A673 (cell line): ENCODE data around the gene MRPL51. TPM values are rescaled to one million over a fixed set of nuclear protein-coding genes. Genes with fewer than 3 reads are reported as not detected.

ENCODE experiments used
- BruUV-seq: library from RNA; stranded (reverse); fragments of 400-500 nt; replicated peaks from 2 replicates; lab custom pipeline; 2021; lab: Mats Ljungman, UMichigan
- CTCF ChIA-PET: fragments of 300-600 bp; sonication (Branson Sonifier 250); formaldehyde crosslinking; loops from one replicate; lab custom pipeline; 2022; ENCODE audit warnings: antibody characterized with exemption; lab: Charles Lee
- POLR2A ChIA-PET: fragments of 300-600 bp; sonication (Branson Sonifier 250); formaldehyde crosslinking; loops from one replicate; lab custom pipeline; 2022; ENCODE audit warnings: antibody characterized with exemption; ENCODE audit not compliant: low non-redundant PET; lab: Charles Lee
- DNase-seq: peaks from one replicate; pipeline ENCODE4 v3.0.0-alpha.2; 2015; ENCODE audit warnings: low spot score
- H3K27ac ChIP-seq: fragments of 200-600 bp; sonication (generic); 2 replicates; pipeline ENCODE4 v1.5.1; 2016; ENCODE audit warnings: mixed run types, low read depth, mild to moderate bottlenecking, mixed read lengths, antibody characterized with exemption, low read length; ENCODE audit not compliant: poor library complexity, severe bottlenecking
- H3K27me3 ChIP-seq: fragments of 200-600 bp; sonication (generic); replicated peaks from 2 replicates; pipeline ENCODE4 v1.6.1; 2017; ENCODE audit warnings: mixed run types, low read depth, mild to moderate bottlenecking, mixed read lengths, antibody characterized with exemption, low read length; ENCODE audit not compliant: insufficient read depth, poor library complexity
- H3K36me3 ChIP-seq: fragments of 200-600 bp; sonication (generic); 2 replicates; pipeline ENCODE4 v1.6.1; 2016; ENCODE audit warnings: mixed run types, mild to moderate bottlenecking, mixed read lengths, antibody characterized with exemption, low read length; ENCODE audit not compliant: insufficient read depth, poor library complexity, severe bottlenecking
- H3K4me1 ChIP-seq: fragments of 200-600 bp; sonication (generic); 2 replicates; pipeline ENCODE4 v1.6.1; 2017; ENCODE audit warnings: mixed run types, mild to moderate bottlenecking, mixed read lengths, antibody characterized with exemption, low read length; ENCODE audit not compliant: insufficient read depth, poor library complexity, severe bottlenecking
- H3K4me3 ChIP-seq: fragments of 200-600 bp; sonication (generic); 2 replicates; pipeline ENCODE4 v1.5.1; 2016; ENCODE audit warnings: low read depth, mixed run types, mild to moderate bottlenecking, mixed read lengths, low read length; ENCODE audit not compliant: poor library complexity, severe bottlenecking
- H3K9me3 ChIP-seq: fragments of 200-600 bp; sonication (generic); 2 replicates; pipeline ENCODE4 v1.6.1; 2016; ENCODE audit warnings: mixed run types, low read depth, mild to moderate bottlenecking, mixed read lengths, antibody characterized with exemption, low read length; ENCODE audit not compliant: poor library complexity, severe bottlenecking
- CTCF ChIP-seq: fragments of 300-800, 200-600 bp; sonication (generic); conservative IDR thresholded peaks from 2 replicates; pipeline ENCODE4 v1.5.1; 2017; ENCODE audit warnings: low read depth, mild to moderate bottlenecking, antibody characterized with exemption, low read length, moderate library complexity, mixed read lengths
- EZH2 ChIP-seq: fragments of 200-600 bp; sonication (generic); IDR thresholded peaks from 2 replicates; pipeline ENCODE4 v1.6.1; 2017; ENCODE audit warnings: borderline replicate concordance, low read depth, mild to moderate bottlenecking, mixed read lengths, antibody characterized with exemption, low read length; ENCODE audit not compliant: poor library complexity, severe bottlenecking
- intact Hi-C: fragments of 100-400 bp; cut with micrococcal nuclease; formaldehyde crosslinking; loops from one replicate; pipeline ENCODE4 v1.10.0; 2022; ENCODE audit not compliant: unreplicated experiment
- total RNA-seq: library from RNA; stranded (reverse); gene quantifications from 2 replicates; pipeline ENCODE4 v1.2.3, GENCODE V29; 2021

MRPL51 gene
- total RNA-seq, 1 experiment from 2014 or later, result 401 TPM

GRCh38 chr12:6470375-6471163 is 22.5 kb downstream of the MRPL51 start, which contains the start of gene VAMP1:
Gene VAMP1, minus strand, starts transcription at chr12:6470677. Its CDS starts 146 bp downstream, at chr12:6470531.
- H3K4me3 ChIP-seq, result peak within 1 kb of the TSS; percentile 82
- ChIA-PET CTCF (interaction anchor here (0.8 to 1.6 kb wide), 2 partner anchors 23 to 67 kb away, joined by 3 to 5 read pairs; partner anchors contain the start of genes MRPL51 and NCAPD2), POLR2A (interaction anchor here (0.6 to 0.9 kb wide), 4 partner anchors 18 to 419 kb away, joined by 3 to 9 read pairs (median 3); no protein-coding TSS in a partner anchor)
- peaks cover 14% of the 10 kb centered on the region for H3K4me1 ChIP-seq
- H3K9me3 ChIP-seq, result no peaks in the 10 kb centered on the region
- DNase-seq, result peak; percentile 99
- H3K27me3 ChIP-seq, result no peaks in the 10 kb centered on the region
- intact Hi-C loops, result no loop called here
- H3K27ac ChIP-seq, result peak within 1 kb of the TSS; percentile 79
- H3K36me3 ChIP-seq, result peaks cover 7% of the 10 kb centered on the region
- no peak for TF ChIP-seq CTCF
- no peak for TF ChIP-seq EZH2
- no TSS peak for BruUV-seq

- no peak for DNase-seq
- ChIA-PET CTCF (interaction anchor here (0.8 kb wide), 1 partner anchor 68 kb away, joined by 5 read pairs; no protein-coding TSS in a partner anchor), POLR2A (interaction anchor here (0.5 to 0.9 kb wide), 4 partner anchors 45 to 419 kb away, joined by 3 to 4 read pairs (median 3); no protein-coding TSS in a partner anchor)
- H3K4me3 ChIP-seq, result peak overlapping the region; percentile 82
- TF ChIP-seq CTCF (no peak), EZH2 (no peak)
- H3K9me3 ChIP-seq, result no peaks in the 10 kb centered on the region
- intact Hi-C loops, result no loop called here
- BruUV-seq, result TSS peak; percentile 47
- peak overlapping the region; percentile 79 for H3K27ac ChIP-seq
- peaks cover 11% of the 10 kb centered on the region for H3K36me3 ChIP-seq
- peaks cover 14% of the 10 kb centered on the region for H3K4me1 ChIP-seq
- H3K27me3 ChIP-seq, result no peaks in the 10 kb centered on the region
These were observed 23.3 kb downstream of the MRPL51 start for GRCh38 chr12:6469609-6470374.

GRCh38 chr12:6469092-6469491 is 24.0 kb downstream of the MRPL51 start:
- H3K27me3 ChIP-seq, result no peaks in the 10 kb centered on the region
- BruUV-seq, result no TSS peak
- H3K9me3 ChIP-seq, result no peaks in the 10 kb centered on the region
- DNase-seq, result no peak
- ChIA-PET CTCF (no interaction called here), POLR2A (no interaction called here)
- intact Hi-C loops, result no loop called here
- H3K4me1 ChIP-seq, result peaks cover 14% of the 10 kb centered on the region
- no peak overlapping the region for H3K27ac ChIP-seq
- H3K36me3 ChIP-seq, result peaks cover 18% of the 10 kb centered on the region
- peak overlapping the region; percentile 82 for H3K4me3 ChIP-seq
- TF ChIP-seq EZH2 (no peak), CTCF (no peak)
